Ovary (tissue), 3 donors: ENCODE measurements around the gene RAB40B.

Experiments
- EP300 ChIP-seq: sonication (generic); formaldehyde crosslinking; IDR thresholded peaks from one replicate; pipeline ENCODE4 v1.6.1; 2017; ENCODE audit warnings: antibody characterized with exemption
- POLR2A ChIP-seq: fragments of 450-650 bp; IDR thresholded peaks from one replicate; pipeline ENCODE4 v1.6.1; 2017; ENCODE audit warnings: antibody characterized with exemption, mild to moderate bottlenecking, moderate library complexity
- TF ChIP-seq, protein P1 (sequence below), 3 donors: fragments of 450-650 bp in 2 of 3; fragments of 200-600 bp in 1 of 3; IDR thresholded peaks; one replicate each; pipeline versions ENCODE4 v1.5.1 to v1.8.0; 2016 to 2022; ENCODE audit warnings: antibody characterized with exemption in 3 of 3, mild to moderate bottlenecking in 1 of 3
- donor health status: DM: no; HTN: no; CAD: no.

DNA sequence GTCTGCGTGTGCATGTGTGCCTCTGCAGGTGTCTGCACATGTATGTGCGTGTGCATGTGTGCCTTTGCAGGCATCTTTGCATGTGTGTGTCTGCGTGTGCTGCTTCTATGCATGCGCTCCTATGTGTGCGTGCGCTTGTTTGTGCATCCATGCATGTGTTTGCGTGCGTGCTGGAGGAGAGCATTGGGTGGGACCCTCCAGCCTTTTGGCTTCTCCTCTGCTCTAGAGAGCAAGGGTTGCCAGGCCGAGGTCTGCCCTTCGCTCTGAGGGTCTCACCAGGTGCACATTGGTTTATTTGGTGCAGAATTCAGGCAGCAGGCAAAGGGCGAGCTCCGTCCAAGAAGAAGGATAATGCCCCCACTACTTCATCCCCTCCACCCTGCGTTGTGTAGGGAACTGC, 1.1 kb upstream of the RAB40B start:
- TF ChIP-seq, protein P1, sequence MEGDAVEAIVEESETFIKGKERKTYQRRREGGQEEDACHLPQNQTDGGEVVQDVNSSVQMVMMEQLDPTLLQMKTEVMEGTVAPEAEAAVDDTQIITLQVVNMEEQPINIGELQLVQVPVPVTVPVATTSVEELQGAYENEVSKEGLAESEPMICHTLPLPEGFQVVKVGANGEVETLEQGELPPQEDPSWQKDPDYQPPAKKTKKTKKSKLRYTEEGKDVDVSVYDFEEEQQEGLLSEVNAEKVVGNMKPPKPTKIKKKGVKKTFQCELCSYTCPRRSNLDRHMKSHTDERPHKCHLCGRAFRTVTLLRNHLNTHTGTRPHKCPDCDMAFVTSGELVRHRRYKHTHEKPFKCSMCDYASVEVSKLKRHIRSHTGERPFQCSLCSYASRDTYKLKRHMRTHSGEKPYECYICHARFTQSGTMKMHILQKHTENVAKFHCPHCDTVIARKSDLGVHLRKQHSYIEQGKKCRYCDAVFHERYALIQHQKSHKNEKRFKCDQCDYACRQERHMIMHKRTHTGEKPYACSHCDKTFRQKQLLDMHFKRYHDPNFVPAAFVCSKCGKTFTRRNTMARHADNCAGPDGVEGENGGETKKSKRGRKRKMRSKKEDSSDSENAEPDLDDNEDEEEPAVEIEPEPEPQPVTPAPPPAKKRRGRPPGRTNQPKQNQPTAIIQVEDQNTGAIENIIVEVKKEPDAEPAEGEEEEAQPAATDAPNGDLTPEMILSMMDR (IDR thresholded peaks at IDR 0.05), result no peak
- TF ChIP-seq EP300 (no peak), POLR2A (no peak)
